T-helper 1 cell treated with Interleukin-12 subunit alpha and Interleukin-12 subunit beta and Interleukin-4 antibody, amounts not matched to agents 30 μg/mL and 1 μg/mL, for 36 hours (primary cell): ENCODE data around the gene SLC38A6.
"Not testable (repeated sequence)": the region's sequence is repeated elsewhere in the genome, so short reads cannot be mapped to it uniquely, and the experiment has no call there.

ENCODE experiments used
- H3K27ac Mint-ChIP-seq: one replicate; pipeline ENCODE4 v1.8.0; 2021; ENCODE audit warnings: mild to moderate bottlenecking, mixed read lengths
- H3K27me3 Mint-ChIP-seq: one replicate; pipeline ENCODE4 v1.8.0; 2021; ENCODE audit warnings: low read depth, mixed read lengths
- H3K36me3 Mint-ChIP-seq: one replicate; pipeline ENCODE4 v1.8.0; 2021; ENCODE audit warnings: low read depth, mixed read lengths
- H3K4me1 Mint-ChIP-seq: one replicate; pipeline ENCODE4 v1.8.0; 2021; ENCODE audit warnings: low read depth, mixed read lengths
- H3K4me3 Mint-ChIP-seq: one replicate; pipeline ENCODE4 v1.8.0; 2021; ENCODE audit warnings: mild to moderate bottlenecking, moderate library complexity, mixed read lengths
- H3K9me3 Mint-ChIP-seq: one replicate; pipeline ENCODE4 v1.8.0; 2021; ENCODE audit warnings: mixed read lengths

The SLC38A6 gene

GRCh38 chr14:61051051-61051450, 70.0 kb downstream of the SLC38A6 start:
- Mint-ChIP-seq H3K36me3 (peaks cover 12% of the 10 kb centered on the region), H3K9me3 (peaks cover 13% of the 10 kb centered on the region), H3K4me3 (no peak overlapping the region)

GRCh38 chr14:61051621-61052020, 70.6 kb downstream of the SLC38A6 start:
- Mint-ChIP-seq H3K36me3 (peaks cover 12% of the 10 kb centered on the region), H3K9me3 (peaks cover 13% of the 10 kb centered on the region), H3K27me3 (no peaks in the 10 kb centered on the region), H3K27ac (no peak overlapping the region), H3K4me1 (peaks cover 5% of the 10 kb centered on the region), H3K4me3 (no peak overlapping the region)

More at GRCh38 chr14:61051051-61051450, 70.0 kb downstream of the SLC38A6 start:
- no peaks in the 10 kb centered on the region for H3K27me3 Mint-ChIP-seq
- peaks cover 5% of the 10 kb centered on the region for H3K4me1 Mint-ChIP-seq
- H3K27ac Mint-ChIP-seq, result no peak overlapping the region

GRCh38 chr14:61063461-61063860, 82.4 kb downstream of the SLC38A6 start:
- H3K27ac Mint-ChIP-seq, result no peak overlapping the region
- H3K36me3 Mint-ChIP-seq, result peaks cover 7% of the 10 kb centered on the region
- no peaks in the 10 kb centered on the region for H3K27me3 Mint-ChIP-seq
- peaks cover 7% of the 10 kb centered on the region for H3K9me3 Mint-ChIP-seq
- H3K4me3 Mint-ChIP-seq, result no peak overlapping the region
- H3K4me1 Mint-ChIP-seq, result no peaks in the 10 kb centered on the region

GRCh38 chr14:61064210-61064609, 83.2 kb downstream of the SLC38A6 start:
- Mint-ChIP-seq H3K4me1 (no peaks in the 10 kb centered on the region), H3K27ac (no peak overlapping the region), H3K4me3 (no peak overlapping the region), H3K27me3 (no peaks in the 10 kb centered on the region), H3K36me3 (peaks cover 7% of the 10 kb centered on the region), H3K9me3 (peaks cover 7% of the 10 kb centered on the region)

GRCh38 chr14:61064856-61065255, 83.8 kb downstream of the SLC38A6 start:
- Mint-ChIP-seq H3K9me3 (peaks cover 7% of the 10 kb centered on the region), H3K36me3 (peaks cover 7% of the 10 kb centered on the region), H3K27me3 (no peaks in the 10 kb centered on the region), H3K27ac (no peak overlapping the region), H3K4me3 (no peak overlapping the region), H3K4me1 (no peaks in the 10 kb centered on the region)

GRCh38 chr14:61065656-61066055, 84.6 kb downstream of the SLC38A6 start:
- Mint-ChIP-seq H3K27me3 (no peaks in the 10 kb centered on the region), H3K36me3 (peaks cover 7% of the 10 kb centered on the region), H3K4me3 (no peak overlapping the region), H3K27ac (no peak overlapping the region), H3K4me1 (no peaks in the 10 kb centered on the region), H3K9me3 (peaks cover 7% of the 10 kb centered on the region)

- not testable (repeated sequence) for H3K4me1 Mint-ChIP-seq, H3K27me3 Mint-ChIP-seq, H3K4me3 Mint-ChIP-seq, H3K36me3 Mint-ChIP-seq, H3K9me3 Mint-ChIP-seq, H3K27ac Mint-ChIP-seq
Measured at GRCh38 chr14:61072442-61072841, 91.4 kb downstream of the SLC38A6 start.

- Mint-ChIP-seq H3K27me3 (no peaks in the 10 kb centered on the region), H3K27ac (no peak overlapping the region), H3K9me3 (no peaks in the 10 kb centered on the region), H3K4me3 (no peak overlapping the region), H3K4me1 (no peaks in the 10 kb centered on the region), H3K36me3 (peaks cover 4% of the 10 kb centered on the region)
Measured at GRCh38 chr14:61074852-61075251, 93.8 kb downstream of the SLC38A6 start.

- no peak overlapping the region for H3K4me3 Mint-ChIP-seq
- no peaks in the 10 kb centered on the region for H3K9me3 Mint-ChIP-seq
- H3K27me3 Mint-ChIP-seq, result no peaks in the 10 kb centered on the region
- H3K36me3 Mint-ChIP-seq, result peaks cover 4% of the 10 kb centered on the region
- no peaks in the 10 kb centered on the region for H3K4me1 Mint-ChIP-seq
- H3K27ac Mint-ChIP-seq, result no peak overlapping the region
Measured at GRCh38 chr14:61076556-61076955, 95.5 kb downstream of the SLC38A6 start.

- H3K4me3 Mint-ChIP-seq, result no peak overlapping the region
- H3K9me3 Mint-ChIP-seq, result no peaks in the 10 kb centered on the region
- no peaks in the 10 kb centered on the region for H3K4me1 Mint-ChIP-seq
- H3K36me3 Mint-ChIP-seq, result peaks cover 4% of the 10 kb centered on the region
- H3K27ac Mint-ChIP-seq, result no peak overlapping the region
- H3K27me3 Mint-ChIP-seq, result no peaks in the 10 kb centered on the region
Measured at GRCh38 chr14:61077437-61077836, 96.4 kb downstream of the SLC38A6 start.

- no peak overlapping the region for H3K4me3 Mint-ChIP-seq
Measured at GRCh38 chr14:61077951-61078720, 97.1 kb downstream of the SLC38A6 start.

GRCh38 chr14:61080591-61081010, 99.6 kb downstream of the SLC38A6 start:
- H3K9me3 Mint-ChIP-seq, result peaks cover 3% of the 10 kb centered on the region
- H3K4me3 Mint-ChIP-seq, result no peak overlapping the region
- no peak overlapping the region for H3K27ac Mint-ChIP-seq
- peaks cover 3% of the 10 kb centered on the region for H3K36me3 Mint-ChIP-seq
- H3K27me3 Mint-ChIP-seq, result no peaks in the 10 kb centered on the region
- no peaks in the 10 kb centered on the region for H3K4me1 Mint-ChIP-seq

More at GRCh38 chr14:61077951-61078720, 97.1 kb downstream of the SLC38A6 start:
- no peaks in the 10 kb centered on the region for H3K4me1 Mint-ChIP-seq
- peaks cover 4% of the 10 kb centered on the region for H3K36me3 Mint-ChIP-seq
- no peak overlapping the region for H3K27ac Mint-ChIP-seq
- H3K9me3 Mint-ChIP-seq, result no peaks in the 10 kb centered on the region
- H3K27me3 Mint-ChIP-seq, result no peaks in the 10 kb centered on the region

- H3K9me3 Mint-ChIP-seq, result peaks cover 5% of the 10 kb centered on the region
- no peak overlapping the region for H3K4me3 Mint-ChIP-seq
- H3K4me1 Mint-ChIP-seq, result peaks cover 1% of the 10 kb centered on the region
- H3K27ac Mint-ChIP-seq, result no peak overlapping the region
- H3K27me3 Mint-ChIP-seq, result no peaks in the 10 kb centered on the region
- H3K36me3 Mint-ChIP-seq, result peaks cover 3% of the 10 kb centered on the region
Measured at GRCh38 chr14:61088081-61088480, 107.0 kb downstream of the SLC38A6 start.

GRCh38 chr14:61089126-61089750, 108.2 kb downstream of the SLC38A6 start:
- Mint-ChIP-seq H3K27me3 (no peaks in the 10 kb centered on the region), H3K36me3 (no peaks in the 10 kb centered on the region), H3K4me1 (peaks cover 1% of the 10 kb centered on the region), H3K4me3 (no peak overlapping the region), H3K9me3 (peaks cover 5% of the 10 kb centered on the region), H3K27ac (no peak overlapping the region)
